ENCODE results near the gene FBXW4.

The FBXW4 gene

GRCh38 chr10:101572785-101573184 lies 122.2 kb downstream of the FBXW4 start:
- H3K4me3 ChIP-seq (ENCODE audit: low read depth, low read length): no peak overlapping the region
- TF ChIP-seq, protein P1, sequence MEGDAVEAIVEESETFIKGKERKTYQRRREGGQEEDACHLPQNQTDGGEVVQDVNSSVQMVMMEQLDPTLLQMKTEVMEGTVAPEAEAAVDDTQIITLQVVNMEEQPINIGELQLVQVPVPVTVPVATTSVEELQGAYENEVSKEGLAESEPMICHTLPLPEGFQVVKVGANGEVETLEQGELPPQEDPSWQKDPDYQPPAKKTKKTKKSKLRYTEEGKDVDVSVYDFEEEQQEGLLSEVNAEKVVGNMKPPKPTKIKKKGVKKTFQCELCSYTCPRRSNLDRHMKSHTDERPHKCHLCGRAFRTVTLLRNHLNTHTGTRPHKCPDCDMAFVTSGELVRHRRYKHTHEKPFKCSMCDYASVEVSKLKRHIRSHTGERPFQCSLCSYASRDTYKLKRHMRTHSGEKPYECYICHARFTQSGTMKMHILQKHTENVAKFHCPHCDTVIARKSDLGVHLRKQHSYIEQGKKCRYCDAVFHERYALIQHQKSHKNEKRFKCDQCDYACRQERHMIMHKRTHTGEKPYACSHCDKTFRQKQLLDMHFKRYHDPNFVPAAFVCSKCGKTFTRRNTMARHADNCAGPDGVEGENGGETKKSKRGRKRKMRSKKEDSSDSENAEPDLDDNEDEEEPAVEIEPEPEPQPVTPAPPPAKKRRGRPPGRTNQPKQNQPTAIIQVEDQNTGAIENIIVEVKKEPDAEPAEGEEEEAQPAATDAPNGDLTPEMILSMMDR (IDR thresholded peaks at IDR 0.05; ENCODE audit: low read depth, low read length): no peak

DNA sequence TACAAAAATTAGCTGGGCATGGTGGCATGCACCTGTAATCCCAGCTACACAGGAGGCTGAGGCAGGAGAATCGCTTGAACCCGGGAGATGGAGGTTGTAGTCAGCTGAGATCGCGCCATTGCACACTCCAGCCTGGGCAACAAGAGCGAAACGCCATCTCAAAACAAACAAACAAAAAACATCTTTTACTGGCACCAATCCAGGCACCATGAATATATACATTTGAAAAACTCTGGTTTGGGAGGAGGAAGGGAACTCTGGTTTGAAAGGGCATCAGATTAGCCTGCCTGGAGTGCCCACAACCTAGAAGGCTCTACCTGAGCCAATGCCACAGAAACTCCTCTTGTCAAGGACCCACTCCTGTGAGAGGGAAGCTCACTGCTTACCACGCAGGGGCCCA lies 122.8 kb downstream of the FBXW4 start:
- H3K4me3 ChIP-seq (ENCODE audit: low read depth, low read length): no peak overlapping the region
- TF ChIP-seq, protein P1 (IDR thresholded peaks at IDR 0.05; ENCODE audit: low read depth, low read length): no peak

GRCh38 chr10:101571271-101571925 lies 123.6 kb downstream of the FBXW4 start:
- no peak overlapping the region for H3K4me3 ChIP-seq (ENCODE audit: low read depth, low read length)
- TF ChIP-seq, protein P1 (IDR thresholded peaks at IDR 0.05; ENCODE audit: low read depth, low read length): no peak

DNA sequence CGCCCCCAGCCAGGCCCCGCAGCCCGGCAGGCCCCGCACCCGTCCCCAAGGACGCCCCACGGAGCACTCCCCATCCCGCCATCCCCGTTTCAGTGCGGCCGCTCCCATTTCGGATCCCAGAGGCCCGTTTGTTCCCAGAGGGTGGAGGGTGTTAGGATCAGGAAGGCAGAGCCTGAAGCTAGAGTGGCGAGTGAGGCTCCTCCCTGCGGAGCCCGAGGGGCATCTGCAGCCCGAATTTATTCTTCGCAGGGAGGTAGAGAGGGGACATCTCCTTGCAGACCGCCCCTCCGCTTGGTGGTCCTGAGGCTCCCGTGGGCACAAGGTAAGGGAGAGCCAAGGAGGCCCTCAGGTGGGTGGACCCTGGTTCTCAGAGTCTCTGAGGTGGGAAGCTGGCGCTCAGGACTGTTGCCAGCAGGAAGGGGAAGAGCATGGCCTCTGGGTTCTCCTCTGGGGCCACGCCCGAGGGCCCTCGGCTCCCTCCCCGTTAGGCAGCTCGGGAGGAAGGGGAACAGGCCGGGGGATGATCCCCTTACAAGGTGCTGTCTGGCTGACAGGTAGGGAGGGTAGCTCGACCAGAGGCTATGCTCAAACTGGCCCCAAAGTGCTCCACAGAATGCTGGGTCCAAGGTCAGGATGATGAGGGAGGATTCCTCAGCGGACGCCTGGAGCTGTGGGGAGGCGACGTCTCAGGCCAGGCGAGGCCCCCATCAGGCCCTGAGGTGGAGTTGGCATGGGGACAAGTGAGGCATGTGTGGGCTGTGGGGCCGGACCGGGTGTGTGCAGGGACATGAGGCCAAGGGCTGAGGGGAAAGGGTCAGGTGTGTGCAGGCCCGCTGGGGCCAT lies 124.3 kb downstream of the FBXW4 start:
- H3K4me3 ChIP-seq (ENCODE audit: low read depth, low read length): peak overlapping the region; percentile 64
- TF ChIP-seq, protein P1 (IDR thresholded peaks at IDR 0.05; ENCODE audit: low read depth, low read length): no peak; the same call in 1 of the 2 replicates

DNA sequence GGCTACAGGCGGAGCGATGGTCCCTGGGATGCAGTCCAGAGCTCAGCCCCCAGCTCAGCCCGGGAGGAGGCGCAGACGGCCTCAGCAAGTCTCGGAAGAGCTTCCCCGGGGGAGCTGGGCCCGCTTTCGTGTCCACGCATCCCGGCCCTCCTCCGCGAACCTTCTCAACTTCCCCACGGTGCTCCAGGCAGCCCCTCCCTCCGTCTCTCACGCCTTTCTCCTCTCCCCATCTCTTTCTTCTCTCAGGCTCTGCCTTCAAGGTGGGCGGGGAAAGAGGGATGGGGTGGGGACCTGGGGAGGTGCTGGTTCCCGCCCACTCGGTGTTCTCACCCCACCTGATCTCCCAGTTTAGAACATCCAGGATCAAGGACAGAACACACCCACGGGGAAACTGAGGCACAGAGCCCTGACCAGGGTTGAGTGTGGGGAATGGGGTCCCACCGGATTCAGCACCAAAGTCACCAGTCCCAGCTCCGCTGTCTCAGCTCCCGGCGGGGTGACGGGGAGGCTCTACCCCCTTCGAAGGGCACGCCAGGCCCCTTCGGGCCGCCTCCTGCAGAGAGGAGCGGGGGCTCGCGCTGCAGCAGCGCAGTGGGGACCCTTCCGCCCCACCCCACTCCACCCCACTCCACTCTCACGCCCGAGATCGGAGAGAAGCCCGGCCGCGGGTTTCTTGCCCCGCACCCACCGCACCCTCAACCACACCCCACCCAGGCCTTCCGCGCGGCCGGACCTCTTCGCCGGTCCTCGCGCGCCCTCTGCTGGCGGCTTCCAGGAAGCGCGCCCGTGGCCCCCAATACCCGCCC lies 125.1 kb downstream of the FBXW4 start:
- TF ChIP-seq, protein P1 (IDR thresholded peaks at IDR 0.05; ENCODE audit: low read depth, low read length): peak; percentile 53
- H3K4me3 ChIP-seq (ENCODE audit: low read depth, low read length): peak overlapping the region; percentile 64

- TF ChIP-seq, protein P1 (IDR thresholded peaks at IDR 0.05; ENCODE audit: low read depth, low read length): no peak
Measured at GRCh38 chr10:101569323-101569621, 125.7 kb downstream of the FBXW4 start.

More at GRCh38 chr10:101569323-101569621, 125.7 kb downstream of the FBXW4 start:
- H3K4me3 ChIP-seq (ENCODE audit: low read depth, low read length): no peak overlapping the region
